Peyer's patch (tissue), 4 donors: ENCODE measurements around the gene GPC3.

ENCODE experiments used
- POLR2A ChIP-seq, 2 donors: fragments of 450-650 bp; IDR thresholded peaks; one replicate each; pipeline ENCODE4 v1.5.1; 2017; ENCODE audit warnings: antibody characterized with exemption in 2 of 2, mild to moderate bottlenecking in 2 of 2, moderate library complexity in 2 of 2
- TF ChIP-seq, protein P1 (sequence below), 6 experiments: fragments of 450-650 bp in 4 of 6; fragments of 200-600 bp in 2 of 6; sonication (generic) in 1 of 6; IDR thresholded peaks; one replicate each; pipeline ENCODE4 v1.5.1; 2017 to 2019; ENCODE audit warnings: antibody characterized with exemption in 6 of 6, mild to moderate bottlenecking in 3 of 6, moderate library complexity in 1 of 6

- TF ChIP-seq, protein P1, sequence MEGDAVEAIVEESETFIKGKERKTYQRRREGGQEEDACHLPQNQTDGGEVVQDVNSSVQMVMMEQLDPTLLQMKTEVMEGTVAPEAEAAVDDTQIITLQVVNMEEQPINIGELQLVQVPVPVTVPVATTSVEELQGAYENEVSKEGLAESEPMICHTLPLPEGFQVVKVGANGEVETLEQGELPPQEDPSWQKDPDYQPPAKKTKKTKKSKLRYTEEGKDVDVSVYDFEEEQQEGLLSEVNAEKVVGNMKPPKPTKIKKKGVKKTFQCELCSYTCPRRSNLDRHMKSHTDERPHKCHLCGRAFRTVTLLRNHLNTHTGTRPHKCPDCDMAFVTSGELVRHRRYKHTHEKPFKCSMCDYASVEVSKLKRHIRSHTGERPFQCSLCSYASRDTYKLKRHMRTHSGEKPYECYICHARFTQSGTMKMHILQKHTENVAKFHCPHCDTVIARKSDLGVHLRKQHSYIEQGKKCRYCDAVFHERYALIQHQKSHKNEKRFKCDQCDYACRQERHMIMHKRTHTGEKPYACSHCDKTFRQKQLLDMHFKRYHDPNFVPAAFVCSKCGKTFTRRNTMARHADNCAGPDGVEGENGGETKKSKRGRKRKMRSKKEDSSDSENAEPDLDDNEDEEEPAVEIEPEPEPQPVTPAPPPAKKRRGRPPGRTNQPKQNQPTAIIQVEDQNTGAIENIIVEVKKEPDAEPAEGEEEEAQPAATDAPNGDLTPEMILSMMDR (IDR thresholded peaks at IDR 0.05), result no peak
- no peak for TF ChIP-seq POLR2A (IDR thresholded peaks at IDR 0.05)
These were observed 11.7 kb downstream of the GPC3 start for GRCh38 chrX:133973704-133974103.
